Esophagus muscularis mucosa (tissue), 4 donors: Measurements from ENCODE around the gene ASAP2. TPM values are rescaled to one million over a fixed set of nuclear protein-coding genes. Genes with fewer than 3 reads are reported as not detected.

Experiments used
- total RNA-seq, 4 donors: library from RNA; depleted of rRNA; stranded (reverse); fragments of >200 nt; gene quantifications; one replicate each; pipeline versions ENCODE4 v1.1.0 to v1.2.1, GENCODE V29; 2016

Gene ASAP2
- total RNA-seq, 4 donors from 2014 or later: 18.7 to 24.0 (median 21.3) TPM

Other genes with a start within 250 kb of the ASAP2 start
- gene MBOAT2, start 203.1 kb upstream of the ASAP2 start, total RNA-seq: 10 to 100 TPM; 14.1 to 19.9 (median 17.0) TPM
- gene ITGB1BP1, start 216.7 kb downstream of the ASAP2 start, total RNA-seq: 10 to 100 TPM; 59.6 to 91.4 (median 66.1) TPM
- gene CPSF3, start 216.8 kb downstream of the ASAP2 start, total RNA-seq: 10 to 100 TPM; 18.3 to 22.8 (median 20.7) TPM